Gastrocnemius medialis (tissue), 4 donors: ENCODE measurements around the gene DNASE1L2.
A peak's percentile ranks its signal among the peaks of the same experiment; 100 is the strongest.

ENCODE experiments used
- POLR2A ChIP-seq, 2 donors: fragments of 450-650 bp; IDR thresholded peaks; one replicate each; pipeline ENCODE4 v1.6.1; 2017; ENCODE audit warnings: antibody characterized with exemption in 2 of 2, mild to moderate bottlenecking in 2 of 2, moderate library complexity in 2 of 2
- TF ChIP-seq, protein P1 (sequence below), 5 experiments: fragments of 450-650 bp in 3 of 5; fragments of 200-600 bp in 2 of 5; sonication (generic) in 2 of 5; IDR thresholded peaks in 4 of 5; conservative IDR thresholded peaks in 1 of 5; 1 replicate in 4 of 5; 2 replicates in 1 of 5; pipeline ENCODE4 v1.5.1; 2016 to 2019; ENCODE audit warnings: antibody characterized with exemption in 5 of 5, mild to moderate bottlenecking in 3 of 5, moderate library complexity in 3 of 5

DNA sequence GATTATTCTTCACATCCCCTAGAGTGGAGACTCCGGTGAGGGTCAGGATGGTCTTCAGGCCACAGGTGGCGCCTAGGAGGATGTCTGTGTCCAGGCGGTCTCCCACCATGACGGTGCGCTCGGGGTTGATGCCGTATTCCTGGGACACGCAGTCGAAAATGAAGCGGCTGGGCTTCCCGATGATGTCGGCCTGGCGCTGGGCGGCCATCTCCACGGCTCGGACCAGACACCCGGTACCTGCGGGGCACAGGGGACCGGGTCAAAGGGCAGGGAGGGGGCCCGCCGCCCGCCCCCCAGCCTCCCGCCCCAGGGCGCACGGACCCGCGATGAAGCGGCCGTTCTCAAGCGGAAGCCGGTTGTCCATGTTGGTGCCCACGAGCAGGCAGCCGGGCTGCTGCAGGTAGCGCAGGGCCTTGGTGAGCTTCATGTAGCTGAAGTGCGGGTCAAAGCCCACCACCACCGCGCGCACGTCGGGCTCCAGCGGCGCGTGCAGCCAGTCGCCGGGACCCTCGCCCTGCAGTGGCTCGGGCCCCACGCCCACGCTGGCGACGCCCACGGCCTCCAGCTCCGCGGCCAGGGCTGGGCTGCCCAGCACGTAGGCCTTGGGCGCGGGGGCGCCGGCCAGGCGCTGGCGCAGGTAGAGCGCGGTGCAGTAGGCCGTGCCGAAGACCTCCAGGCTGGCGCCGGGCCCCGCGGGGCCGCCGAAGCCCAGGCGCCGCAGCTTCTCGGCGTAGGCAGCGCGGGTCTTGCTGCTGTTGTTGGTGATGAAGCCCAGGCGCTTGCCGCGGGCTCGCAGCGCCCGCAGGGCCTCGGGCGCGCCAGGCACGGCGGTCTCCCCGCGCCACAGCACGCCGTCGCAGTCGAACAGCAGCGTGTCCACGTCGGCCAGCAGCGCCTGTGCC is 22.2 kb upstream of the DNASE1L2 start:
- TF ChIP-seq, protein P1, sequence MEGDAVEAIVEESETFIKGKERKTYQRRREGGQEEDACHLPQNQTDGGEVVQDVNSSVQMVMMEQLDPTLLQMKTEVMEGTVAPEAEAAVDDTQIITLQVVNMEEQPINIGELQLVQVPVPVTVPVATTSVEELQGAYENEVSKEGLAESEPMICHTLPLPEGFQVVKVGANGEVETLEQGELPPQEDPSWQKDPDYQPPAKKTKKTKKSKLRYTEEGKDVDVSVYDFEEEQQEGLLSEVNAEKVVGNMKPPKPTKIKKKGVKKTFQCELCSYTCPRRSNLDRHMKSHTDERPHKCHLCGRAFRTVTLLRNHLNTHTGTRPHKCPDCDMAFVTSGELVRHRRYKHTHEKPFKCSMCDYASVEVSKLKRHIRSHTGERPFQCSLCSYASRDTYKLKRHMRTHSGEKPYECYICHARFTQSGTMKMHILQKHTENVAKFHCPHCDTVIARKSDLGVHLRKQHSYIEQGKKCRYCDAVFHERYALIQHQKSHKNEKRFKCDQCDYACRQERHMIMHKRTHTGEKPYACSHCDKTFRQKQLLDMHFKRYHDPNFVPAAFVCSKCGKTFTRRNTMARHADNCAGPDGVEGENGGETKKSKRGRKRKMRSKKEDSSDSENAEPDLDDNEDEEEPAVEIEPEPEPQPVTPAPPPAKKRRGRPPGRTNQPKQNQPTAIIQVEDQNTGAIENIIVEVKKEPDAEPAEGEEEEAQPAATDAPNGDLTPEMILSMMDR (IDR thresholded peaks at IDR 0.05 in 4 of 5, conservative IDR thresholded peaks at IDR 0.05 in 1 of 5) = no peak
- TF ChIP-seq POLR2A (IDR thresholded peaks at IDR 0.05) = peak; percentile 38 to 66
